K562 (cell line): Measurements from ENCODE around the gene TRMT2A. TPM values are rescaled to one million over a fixed set of nuclear protein-coding genes. Genes with fewer than 3 reads are reported as not detected.
A peak's percentile ranks its signal among the peaks of the same experiment; 100 is the strongest.

Experiments
- EGR1 ChIP-seq: fragments of 450-650 bp; conservative IDR thresholded peaks from 2 replicates; pipeline ENCODE4 v1.6.1; 2017; ENCODE audit warnings: mild to moderate bottlenecking
- HCFC1 ChIP-seq: IDR thresholded peaks from 2 replicates; pipeline ENCODE4 v1.6.1; 2012; ENCODE audit warnings: low read depth, low read length, improper control_type of control experiment
- NFIC ChIP-seq: fragments of 450-650 bp; IDR thresholded peaks from 2 replicates; pipeline ENCODE4 v1.6.1; 2017; ENCODE audit warnings: mild to moderate bottlenecking, inconsistent platforms
- POLR2AphosphoS2 ChIP-seq: IDR thresholded peaks from 2 replicates; pipeline ENCODE4 v1.6.1; 2012; ENCODE audit warnings: low read length, improper control_type of control experiment
- PRMT5 ChIP-seq: sonication (generic); formaldehyde crosslinking; IDR thresholded peaks from 2 replicates; pipeline ENCODE4 v1.5.0; 2020; ENCODE audit warnings: missing genetic modification reagents
- SMC3 ChIP-seq: conservative IDR thresholded peaks from 2 replicates; pipeline ENCODE4 v1.6.1; 2011; ENCODE audit warnings: low read depth, low read length, improper control_type of control experiment; ENCODE audit not compliant: insufficient read depth
- THRAP3 ChIP-seq: fragments of 450-650 bp; IDR thresholded peaks from 2 replicates; pipeline ENCODE4 v1.6.1; 2016; ENCODE audit warnings: mild to moderate bottlenecking, inconsistent platforms, borderline replicate concordance
- ZNF408 ChIP-seq: fragments of 250-450 bp; sonication (Bioruptor Pico); IDR thresholded peaks from 2 replicates; pipeline ENCODE4 v1.4.0; 2020; ENCODE audit warnings: low read depth, mild to moderate bottlenecking, moderate library complexity
- ZNF644 ChIP-seq: fragments of 200-800 bp; sonication (Bioruptor generic); IDR thresholded peaks from 2 replicates; pipeline ENCODE4 v1.6.1; 2016; ENCODE audit warnings: low read depth, missing genetic modification characterization, missing compliant biosample characterization
- ZNF764 ChIP-seq: fragments of 250-450 bp; sonication (Bioruptor Pico); IDR thresholded peaks from 2 replicates; pipeline ENCODE4 v1.4.0; 2020; ENCODE audit warnings: low read depth, mild to moderate bottlenecking, moderate library complexity
- polyA plus RNA-seq, 8 experiments: library from polyadenylated mRNA; depleted of rRNA in 4 of 8; stranded (reverse) in 5 of 8; unstranded in 3 of 8; fragments of >200 nt; fragmentation: Nextera tagmentation in 2 of 8; fragmentation: Illumina TruSeq in 1 of 8; extraction: Ambion mirVana in 2 of 8; extraction: Trizol in 1 of 8; gene quantifications; 2 replicates each; pipeline versions ENCODE4 v1.2.1 to v1.2.3, GENCODE V29; 2011 to 2014; ENCODE audit warnings: inconsistent platforms in 1 of 8, missing spikeins in 1 of 8
- total RNA-seq, 7 experiments: library from RNA; depleted of rRNA in 6 of 7; stranded (reverse); fragments of >200 nt in 6 of 7; fragmentation: Illumina TruSeq in 2 of 7; extraction: Trizol in 2 of 7; gene quantifications; 2 replicates each; pipeline versions ENCODE4 v1.2.1 to v1.2.3, GENCODE V29; 2011 to 2021; ENCODE audit warnings: low replicate concordance in 1 of 7
- TF ChIP-seq, protein P1 (sequence below), 2 experiments: fragments of 450-650 bp in 1 of 2; sonication (generic) in 1 of 2; formaldehyde crosslinking in 1 of 2; IDR thresholded peaks; 2 replicates each; pipeline versions ENCODE4 v1.7.1 to v1.9.0; 2016 to 2022; ENCODE audit warnings: inconsistent platforms in 1 of 2, mild to moderate bottlenecking in 1 of 2, missing genetic modification reagents in 1 of 2
- TF ChIP-seq, protein P2 (sequence below): fragments of 250-450 bp; sonication (Bioruptor Pico); IDR thresholded peaks from 2 replicates; pipeline ENCODE4 v1.4.0; 2020; ENCODE audit warnings: mild to moderate bottlenecking, moderate library complexity
- TF ChIP-seq, protein P3 (sequence below): fragments of 450-650 bp; formaldehyde crosslinking; IDR thresholded peaks from 2 replicates; pipeline ENCODE4 v1.4.0; 2020; ENCODE audit warnings: mild to moderate bottlenecking, moderate library complexity

Gene TRMT2A
- total and polyA plus RNA-seq, 9 of the 15 experiments (the other 6 are each of a cell fraction or from before 2014, with no cell fraction given), result 1.6 to 265 (median 140) TPM

DNA sequence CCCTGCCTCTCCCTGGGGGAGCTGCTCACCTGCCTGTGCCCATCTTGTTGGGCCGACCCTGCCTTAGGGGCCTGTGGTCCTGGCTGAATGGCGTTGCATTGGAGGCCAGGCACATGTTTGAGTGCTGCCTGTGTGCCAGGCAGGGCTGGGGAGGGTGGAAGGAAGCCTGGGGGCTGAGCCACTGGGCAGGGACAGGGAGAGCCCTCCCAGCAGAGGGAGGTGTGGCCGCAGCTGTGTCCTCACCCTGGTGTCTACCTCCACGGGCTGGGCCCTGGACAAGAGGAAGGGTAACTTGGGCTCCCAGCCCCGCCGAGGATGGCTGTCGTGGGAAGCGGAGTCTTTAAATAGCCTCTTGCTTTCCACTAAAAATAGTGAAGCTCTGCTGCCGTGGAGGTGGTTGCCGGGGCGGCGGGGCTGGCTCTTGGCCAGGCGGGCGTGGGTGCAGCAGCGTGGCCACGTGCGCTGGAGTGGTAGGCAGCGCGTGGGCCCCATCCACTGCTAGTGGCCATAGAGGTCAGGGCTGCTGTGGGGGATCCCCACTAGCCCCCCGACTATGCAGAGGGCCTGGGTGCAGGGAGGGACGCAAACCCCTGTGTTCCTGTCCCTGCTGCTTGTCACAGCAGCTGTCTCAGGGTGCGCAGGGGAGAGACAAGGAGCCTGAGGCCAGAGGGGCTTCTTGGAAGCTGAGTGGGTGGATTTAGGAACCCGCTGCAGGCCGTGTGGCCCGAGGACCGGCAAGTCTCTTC lies 20.8 kb upstream of the TRMT2A start (continued):
- TF ChIP-seq, protein P1, sequence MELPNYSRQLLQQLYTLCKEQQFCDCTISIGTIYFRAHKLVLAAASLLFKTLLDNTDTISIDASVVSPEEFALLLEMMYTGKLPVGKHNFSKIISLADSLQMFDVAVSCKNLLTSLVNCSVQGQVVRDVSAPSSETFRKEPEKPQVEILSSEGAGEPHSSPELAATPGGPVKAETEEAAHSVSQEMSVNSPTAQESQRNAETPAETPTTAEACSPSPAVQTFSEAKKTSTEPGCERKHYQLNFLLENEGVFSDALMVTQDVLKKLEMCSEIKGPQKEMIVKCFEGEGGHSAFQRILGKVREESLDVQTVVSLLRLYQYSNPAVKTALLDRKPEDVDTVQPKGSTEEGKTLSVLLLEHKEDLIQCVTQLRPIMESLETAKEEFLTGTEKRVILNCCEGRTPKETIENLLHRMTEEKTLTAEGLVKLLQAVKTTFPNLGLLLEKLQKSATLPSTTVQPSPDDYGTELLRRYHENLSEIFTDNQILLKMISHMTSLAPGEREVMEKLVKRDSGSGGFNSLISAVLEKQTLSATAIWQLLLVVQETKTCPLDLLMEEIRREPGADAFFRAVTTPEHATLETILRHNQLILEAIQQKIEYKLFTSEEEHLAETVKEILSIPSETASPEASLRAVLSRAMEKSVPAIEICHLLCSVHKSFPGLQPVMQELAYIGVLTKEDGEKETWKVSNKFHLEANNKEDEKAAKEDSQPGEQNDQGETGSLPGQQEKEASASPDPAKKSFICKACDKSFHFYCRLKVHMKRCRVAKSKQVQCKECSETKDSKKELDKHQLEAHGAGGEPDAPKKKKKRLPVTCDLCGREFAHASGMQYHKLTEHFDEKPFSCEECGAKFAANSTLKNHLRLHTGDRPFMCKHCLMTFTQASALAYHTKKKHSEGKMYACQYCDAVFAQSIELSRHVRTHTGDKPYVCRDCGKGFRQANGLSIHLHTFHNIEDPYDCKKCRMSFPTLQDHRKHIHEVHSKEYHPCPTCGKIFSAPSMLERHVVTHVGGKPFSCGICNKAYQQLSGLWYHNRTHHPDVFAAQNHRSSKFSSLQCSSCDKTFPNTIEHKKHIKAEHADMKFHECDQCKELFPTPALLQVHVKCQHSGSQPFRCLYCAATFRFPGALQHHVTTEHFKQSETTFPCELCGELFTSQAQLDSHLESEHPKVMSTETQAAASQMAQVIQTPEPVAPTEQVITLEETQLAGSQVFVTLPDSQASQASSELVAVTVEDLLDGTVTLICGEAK (IDR thresholded peaks at IDR 0.05), result no peak
- TF ChIP-seq, protein P1 (CRISPR knock-in tag; IDR thresholded peaks at IDR 0.05), result peak; percentile 53
- TF ChIP-seq THRAP3, result no peak
- peak; percentile 93 for TF ChIP-seq NFIC
- TF ChIP-seq ZNF644 (tag), result no peak
- TF ChIP-seq, protein P2, sequence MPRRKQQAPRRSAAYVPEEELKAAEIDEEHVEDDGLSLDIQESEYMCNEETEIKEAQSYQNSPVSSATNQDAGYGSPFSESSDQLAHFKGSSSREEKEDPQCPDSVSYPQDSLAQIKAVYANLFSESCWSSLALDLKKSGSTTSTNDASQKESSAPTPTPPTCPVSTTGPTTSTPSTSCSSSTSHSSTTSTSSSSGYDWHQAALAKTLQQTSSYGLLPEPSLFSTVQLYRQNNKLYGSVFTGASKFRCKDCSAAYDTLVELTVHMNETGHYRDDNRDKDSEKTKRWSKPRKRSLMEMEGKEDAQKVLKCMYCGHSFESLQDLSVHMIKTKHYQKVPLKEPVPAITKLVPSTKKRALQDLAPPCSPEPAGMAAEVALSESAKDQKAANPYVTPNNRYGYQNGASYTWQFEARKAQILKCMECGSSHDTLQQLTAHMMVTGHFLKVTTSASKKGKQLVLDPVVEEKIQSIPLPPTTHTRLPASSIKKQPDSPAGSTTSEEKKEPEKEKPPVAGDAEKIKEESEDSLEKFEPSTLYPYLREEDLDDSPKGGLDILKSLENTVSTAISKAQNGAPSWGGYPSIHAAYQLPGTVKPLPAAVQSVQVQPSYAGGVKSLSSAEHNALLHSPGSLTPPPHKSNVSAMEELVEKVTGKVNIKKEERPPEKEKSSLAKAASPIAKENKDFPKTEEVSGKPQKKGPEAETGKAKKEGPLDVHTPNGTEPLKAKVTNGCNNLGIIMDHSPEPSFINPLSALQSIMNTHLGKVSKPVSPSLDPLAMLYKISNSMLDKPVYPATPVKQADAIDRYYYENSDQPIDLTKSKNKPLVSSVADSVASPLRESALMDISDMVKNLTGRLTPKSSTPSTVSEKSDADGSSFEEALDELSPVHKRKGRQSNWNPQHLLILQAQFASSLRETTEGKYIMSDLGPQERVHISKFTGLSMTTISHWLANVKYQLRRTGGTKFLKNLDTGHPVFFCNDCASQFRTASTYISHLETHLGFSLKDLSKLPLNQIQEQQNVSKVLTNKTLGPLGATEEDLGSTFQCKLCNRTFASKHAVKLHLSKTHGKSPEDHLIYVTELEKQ (CRISPR knock-in tag), result no peak
- TF ChIP-seq SMC3, result 0 out of 2 replicates have a peak, but pooled peaks have one; percentile 2
- peak; percentile 71; the same call in 1 of the 2 replicates for TF ChIP-seq ZNF408 (CRISPR knock-in tag)
- peak; percentile 62 for TF ChIP-seq EGR1
- TF ChIP-seq, protein P3, sequence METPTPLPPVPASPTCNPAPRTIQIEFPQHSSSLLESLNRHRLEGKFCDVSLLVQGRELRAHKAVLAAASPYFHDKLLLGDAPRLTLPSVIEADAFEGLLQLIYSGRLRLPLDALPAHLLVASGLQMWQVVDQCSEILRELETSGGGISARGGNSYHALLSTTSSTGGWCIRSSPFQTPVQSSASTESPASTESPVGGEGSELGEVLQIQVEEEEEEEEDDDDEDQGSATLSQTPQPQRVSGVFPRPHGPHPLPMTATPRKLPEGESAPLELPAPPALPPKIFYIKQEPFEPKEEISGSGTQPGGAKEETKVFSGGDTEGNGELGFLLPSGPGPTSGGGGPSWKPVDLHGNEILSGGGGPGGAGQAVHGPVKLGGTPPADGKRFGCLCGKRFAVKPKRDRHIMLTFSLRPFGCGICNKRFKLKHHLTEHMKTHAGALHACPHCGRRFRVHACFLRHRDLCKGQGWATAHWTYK (CRISPR knock-in tag), result peak; percentile 62; the same call in 1 of the 2 replicates
- 0 out of 2 replicates have a peak, but pooled peaks have one; percentile 53 for TF ChIP-seq PRMT5 (CRISPR knock-in tag)
- TF ChIP-seq ZNF764 (CRISPR knock-in tag), result peak; percentile 24; the same call in 1 of the 2 replicates
- TF ChIP-seq HCFC1, result 0 out of 2 replicates have a peak, but pooled peaks have one; percentile 4
- TF ChIP-seq POLR2AphosphoS2, result no peak
